Gastroesophageal sphincter (tissue), 3 donors: ENCODE results near the gene IFNGR1.

Experiments
- POLR2A ChIP-seq, 2 donors: fragments of 450-650 bp; IDR thresholded peaks; one replicate each; pipeline ENCODE4 v1.6.1; 2017; ENCODE audit warnings: antibody characterized with exemption in 2 of 2, mild to moderate bottlenecking in 2 of 2, moderate library complexity in 1 of 2
- TF ChIP-seq, protein P1 (sequence below), 4 experiments: fragments of 200-600 bp in 2 of 4; fragments of 450-650 bp in 2 of 4; sonication (generic) in 1 of 4; IDR thresholded peaks; one replicate each; pipeline ENCODE4 v1.5.1; 2017 to 2019; ENCODE audit warnings: antibody characterized with exemption in 4 of 4, mild to moderate bottlenecking in 2 of 4, moderate library complexity in 2 of 4

DNA sequence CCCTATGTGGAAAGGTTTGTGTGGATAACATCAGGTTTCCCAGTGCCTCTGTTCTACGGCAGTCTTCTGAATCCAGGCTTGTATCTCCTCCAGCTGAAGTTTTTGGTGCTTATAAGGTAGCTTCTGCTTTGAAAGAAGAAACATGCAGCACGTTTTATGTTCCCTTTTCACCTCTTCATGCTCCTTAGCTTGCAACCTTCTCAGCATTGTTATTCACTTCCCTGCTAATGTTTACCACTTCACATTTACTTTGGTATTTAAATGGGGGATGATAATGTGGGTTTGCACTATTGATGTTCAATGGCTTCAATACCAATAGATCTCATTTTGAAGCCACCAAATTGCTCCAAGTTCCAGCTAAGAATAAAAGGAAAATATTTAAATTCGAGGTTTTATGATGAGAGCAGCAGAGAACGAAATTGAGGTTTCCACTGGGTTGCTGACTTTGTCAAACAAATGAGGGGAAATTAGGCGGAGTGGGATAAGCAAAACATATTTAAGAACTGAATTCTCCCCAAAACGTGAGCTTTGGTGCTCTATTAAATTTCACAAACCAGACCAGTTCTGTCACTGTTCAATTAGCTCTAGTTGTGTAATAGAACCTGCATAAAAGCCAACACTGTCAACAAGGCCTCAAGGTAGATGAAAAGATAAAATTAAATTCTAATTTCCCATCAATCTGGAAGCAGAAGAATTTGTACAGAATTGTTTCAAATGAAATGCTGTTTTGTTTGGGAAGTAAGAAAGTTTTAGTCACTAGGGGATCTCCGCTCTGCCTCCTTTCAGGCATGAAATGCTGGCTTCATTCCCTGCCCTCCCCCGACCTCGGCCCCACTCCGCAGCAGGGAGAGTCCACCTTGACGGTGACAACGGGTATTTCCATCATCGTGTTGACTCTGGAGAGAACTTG, 47.1 kb downstream of the IFNGR1 start:
- TF ChIP-seq, protein P1, sequence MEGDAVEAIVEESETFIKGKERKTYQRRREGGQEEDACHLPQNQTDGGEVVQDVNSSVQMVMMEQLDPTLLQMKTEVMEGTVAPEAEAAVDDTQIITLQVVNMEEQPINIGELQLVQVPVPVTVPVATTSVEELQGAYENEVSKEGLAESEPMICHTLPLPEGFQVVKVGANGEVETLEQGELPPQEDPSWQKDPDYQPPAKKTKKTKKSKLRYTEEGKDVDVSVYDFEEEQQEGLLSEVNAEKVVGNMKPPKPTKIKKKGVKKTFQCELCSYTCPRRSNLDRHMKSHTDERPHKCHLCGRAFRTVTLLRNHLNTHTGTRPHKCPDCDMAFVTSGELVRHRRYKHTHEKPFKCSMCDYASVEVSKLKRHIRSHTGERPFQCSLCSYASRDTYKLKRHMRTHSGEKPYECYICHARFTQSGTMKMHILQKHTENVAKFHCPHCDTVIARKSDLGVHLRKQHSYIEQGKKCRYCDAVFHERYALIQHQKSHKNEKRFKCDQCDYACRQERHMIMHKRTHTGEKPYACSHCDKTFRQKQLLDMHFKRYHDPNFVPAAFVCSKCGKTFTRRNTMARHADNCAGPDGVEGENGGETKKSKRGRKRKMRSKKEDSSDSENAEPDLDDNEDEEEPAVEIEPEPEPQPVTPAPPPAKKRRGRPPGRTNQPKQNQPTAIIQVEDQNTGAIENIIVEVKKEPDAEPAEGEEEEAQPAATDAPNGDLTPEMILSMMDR (IDR thresholded peaks at IDR 0.05), result no peak
- no peak for TF ChIP-seq POLR2A (IDR thresholded peaks at IDR 0.05)
